ENCODE results near the gene KRTAP2-3.

The KRTAP2-3 gene

GRCh38 chr17:41026715-41027471 lies 33.0 kb downstream of the KRTAP2-3 start, which contains the start of gene KRTAP1-5:
Gene KRTAP1-5 (minus strand): TSS chr17:41027208. CDS start chr17:41027155, 53 bp downstream.
- no peak within 1 kb of the TSS for H3K9ac ChIP-seq (ENCODE audit: low read depth, low read length)
- H3K27ac ChIP-seq (ENCODE audit: low read depth, low read length): no peak within 1 kb of the TSS
- H3K36me3 ChIP-seq (ENCODE audit: control insufficient read depth, insufficient read depth, low read length): no peaks in the 10 kb centered on the region
- H3K4me3 ChIP-seq (ENCODE audit: low read depth, low read length): no peak within 1 kb of the TSS
- H3K9me3 ChIP-seq (ENCODE audit: control insufficient read depth, insufficient read depth, low read length): no peaks in the 10 kb centered on the region
- H3K27me3 ChIP-seq (ENCODE audit: control insufficient read depth, insufficient read depth, low read length): no peaks in the 10 kb centered on the region
- no peaks in the 10 kb centered on the region for H3K4me1 ChIP-seq (ENCODE audit: control insufficient read depth, insufficient read depth, low read length)

- Histone ChIP-seq H3K9me3 (ENCODE audit: control insufficient read depth, insufficient read depth, low read length) (no peaks in the 10 kb centered on the region; the same call in 1 of the 2 replicates), H3K4me1 (ENCODE audit: control insufficient read depth, insufficient read depth, low read length) (no peaks in the 10 kb centered on the region), H3K27ac (ENCODE audit: low read depth, low read length) (no peak overlapping the region), H3K36me3 (ENCODE audit: control insufficient read depth, insufficient read depth, low read length) (no peaks in the 10 kb centered on the region), H3K9ac (ENCODE audit: low read depth, low read length) (no peak overlapping the region), H3K4me3 (ENCODE audit: low read depth, low read length) (no peak overlapping the region), H3K27me3 (ENCODE audit: control insufficient read depth, insufficient read depth, low read length) (no peaks in the 10 kb centered on the region)
Observed at GRCh38 chr17:41024697-41025096, 35.2 kb downstream of the KRTAP2-3 start.

DNA sequence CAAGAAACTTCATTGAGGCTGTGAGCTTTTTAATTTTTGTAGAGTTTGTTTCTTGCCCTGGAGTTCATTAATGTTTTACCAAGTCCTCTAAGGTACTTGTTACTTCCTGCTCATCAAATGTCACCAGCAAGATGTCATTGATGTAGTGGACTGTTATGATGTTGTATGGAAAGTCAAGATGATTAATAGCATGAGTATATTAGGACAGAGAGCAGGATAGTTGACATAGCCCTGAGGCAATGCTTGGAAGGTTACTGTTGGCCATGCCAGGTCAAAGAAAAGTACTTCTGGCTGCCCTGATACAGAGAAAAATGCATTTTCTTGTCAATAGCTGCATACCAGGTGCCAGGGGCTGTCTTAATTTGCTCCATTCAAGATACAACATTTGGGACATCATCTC lies 39.6 kb downstream of the KRTAP2-3 start:
- no peak overlapping the region for H3K4me3 ChIP-seq (ENCODE audit: low read depth, low read length)
- no peak overlapping the region for H3K9ac ChIP-seq (ENCODE audit: low read depth, low read length)
- H3K27ac ChIP-seq (ENCODE audit: low read depth, low read length): no peak overlapping the region

GRCh38 chr17:41019415-41019814 lies 40.5 kb downstream of the KRTAP2-3 start:
- Histone ChIP-seq H3K4me3 (ENCODE audit: low read depth, low read length) (no peak overlapping the region), H3K36me3 (ENCODE audit: control insufficient read depth, insufficient read depth, low read length) (no peaks in the 10 kb centered on the region), H3K27ac (ENCODE audit: low read depth, low read length) (no peak overlapping the region), H3K9ac (ENCODE audit: low read depth, low read length) (no peak overlapping the region), H3K9me3 (ENCODE audit: control insufficient read depth, insufficient read depth, low read length) (no peaks in the 10 kb centered on the region; the same call in 1 of the 2 replicates), H3K4me1 (ENCODE audit: control insufficient read depth, insufficient read depth, low read length) (no peaks in the 10 kb centered on the region), H3K27me3 (ENCODE audit: control insufficient read depth, insufficient read depth, low read length) (no peaks in the 10 kb centered on the region)

More for the DNA sequence above, 39.6 kb downstream of the KRTAP2-3 start:
- Histone ChIP-seq H3K27me3 (ENCODE audit: control insufficient read depth, insufficient read depth, low read length) (no peaks in the 10 kb centered on the region), H3K4me1 (ENCODE audit: control insufficient read depth, insufficient read depth, low read length) (no peaks in the 10 kb centered on the region), H3K36me3 (ENCODE audit: control insufficient read depth, insufficient read depth, low read length) (no peaks in the 10 kb centered on the region), H3K9me3 (ENCODE audit: control insufficient read depth, insufficient read depth, low read length) (no peaks in the 10 kb centered on the region; the same call in 1 of the 2 replicates)

- Histone ChIP-seq H3K27me3 (ENCODE audit: control insufficient read depth, insufficient read depth, low read length) (no peaks in the 10 kb centered on the region), H3K4me1 (ENCODE audit: control insufficient read depth, insufficient read depth, low read length) (no peaks in the 10 kb centered on the region), H3K36me3 (ENCODE audit: control insufficient read depth, insufficient read depth, low read length) (no peaks in the 10 kb centered on the region), H3K27ac (ENCODE audit: low read depth, low read length) (no peak overlapping the region), H3K9ac (ENCODE audit: low read depth, low read length) (no peak overlapping the region), H3K9me3 (ENCODE audit: control insufficient read depth, insufficient read depth, low read length) (no peaks in the 10 kb centered on the region; the same call in 1 of the 2 replicates), H3K4me3 (ENCODE audit: low read depth, low read length) (no peak overlapping the region)
Observed at GRCh38 chr17:41018541-41018940, 41.4 kb downstream of the KRTAP2-3 start.

DNA sequence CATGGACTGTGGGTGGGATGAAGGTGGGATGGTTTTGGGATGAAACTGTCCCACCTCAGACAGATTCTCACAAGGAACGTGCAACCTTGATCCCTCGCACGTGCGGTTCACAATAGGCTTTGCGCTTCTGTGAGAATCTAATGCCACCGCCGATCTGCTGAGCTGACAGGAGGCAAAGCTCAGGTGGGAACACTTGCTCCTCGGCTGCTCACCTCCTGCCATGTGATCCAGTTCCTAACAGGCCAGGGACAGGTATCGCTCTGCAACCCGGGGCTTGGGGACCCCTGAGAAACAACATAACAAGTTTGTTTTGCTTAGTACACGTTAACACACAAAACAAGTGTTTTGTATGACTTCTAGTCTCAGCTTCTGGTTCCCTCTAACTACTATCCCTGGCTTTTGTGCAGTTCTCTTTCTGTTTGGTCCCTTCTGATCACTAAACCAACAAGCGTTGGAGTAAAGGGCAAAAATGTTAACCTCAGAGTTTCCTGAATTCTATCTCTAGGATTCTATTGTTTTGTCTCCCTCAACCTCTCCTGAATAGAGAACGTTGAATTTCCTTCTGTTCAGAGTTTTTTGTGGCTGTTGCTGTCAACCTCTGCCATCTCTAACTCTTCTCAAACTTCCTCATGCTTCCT lies 43.2 kb downstream of the KRTAP2-3 start:
- Histone ChIP-seq H3K4me3 (ENCODE audit: low read depth, low read length) (no peak overlapping the region), H3K27me3 (ENCODE audit: control insufficient read depth, insufficient read depth, low read length) (no peaks in the 10 kb centered on the region), H3K9ac (ENCODE audit: low read depth, low read length) (no peak overlapping the region), H3K9me3 (ENCODE audit: control insufficient read depth, insufficient read depth, low read length) (no peaks in the 10 kb centered on the region; the same call in 1 of the 2 replicates), H3K36me3 (ENCODE audit: control insufficient read depth, insufficient read depth, low read length) (no peaks in the 10 kb centered on the region), H3K4me1 (ENCODE audit: control insufficient read depth, insufficient read depth, low read length) (no peaks in the 10 kb centered on the region), H3K27ac (ENCODE audit: low read depth, low read length) (no peak overlapping the region)

DNA sequence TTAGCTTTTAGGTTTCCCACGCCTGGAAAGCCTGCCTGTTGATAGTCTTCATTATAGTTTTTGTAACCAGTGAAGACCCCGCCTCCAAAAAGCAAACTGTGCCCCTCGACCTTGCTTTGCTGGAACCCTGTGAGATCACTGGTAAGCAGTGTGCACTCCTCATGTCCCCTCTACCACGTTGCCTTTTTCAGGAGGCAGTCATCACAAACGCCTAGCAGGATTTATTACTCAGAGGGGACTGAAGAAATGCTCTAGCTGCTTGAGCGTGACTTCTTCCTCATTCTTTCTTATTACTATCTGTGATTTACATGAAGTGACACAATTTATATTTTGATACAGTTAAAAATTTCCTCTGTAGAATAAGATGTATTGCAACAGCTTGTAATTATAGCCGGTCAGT lies 44.5 kb downstream of the KRTAP2-3 start:
- Histone ChIP-seq H3K9me3 (ENCODE audit: control insufficient read depth, insufficient read depth, low read length) (no peaks in the 10 kb centered on the region), H3K36me3 (ENCODE audit: control insufficient read depth, insufficient read depth, low read length) (no peaks in the 10 kb centered on the region), H3K4me1 (ENCODE audit: control insufficient read depth, insufficient read depth, low read length) (no peaks in the 10 kb centered on the region), H3K4me3 (ENCODE audit: low read depth, low read length) (no peak overlapping the region), H3K9ac (ENCODE audit: low read depth, low read length) (no peak overlapping the region), H3K27ac (ENCODE audit: low read depth, low read length) (no peak overlapping the region), H3K27me3 (ENCODE audit: control insufficient read depth, insufficient read depth, low read length) (no peaks in the 10 kb centered on the region)

DNA sequence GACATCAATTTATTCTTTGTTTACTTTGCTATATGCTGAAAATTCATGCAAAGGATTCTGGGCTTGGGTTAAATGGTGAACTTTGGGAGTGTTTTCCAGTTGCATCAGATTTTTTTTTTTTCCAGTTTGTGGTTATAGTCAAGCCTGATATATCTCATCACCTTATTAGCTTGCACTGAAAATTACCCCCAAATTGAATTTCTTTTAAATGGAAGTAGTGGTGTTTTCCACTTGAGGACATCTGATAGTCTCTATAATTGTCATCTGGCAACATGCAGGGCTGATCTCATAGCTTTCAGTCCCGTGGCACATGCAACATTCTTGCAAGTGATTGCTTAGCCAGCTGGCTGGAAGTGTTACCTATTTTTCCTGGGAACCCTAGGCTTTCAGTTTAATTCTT lies 46.3 kb downstream of the KRTAP2-3 start:
- Histone ChIP-seq H3K9ac (ENCODE audit: low read depth, low read length) (no peak overlapping the region), H3K4me1 (ENCODE audit: control insufficient read depth, insufficient read depth, low read length) (peaks cover 14% of the 10 kb centered on the region), H3K27ac (ENCODE audit: low read depth, low read length) (no peak overlapping the region), H3K4me3 (ENCODE audit: low read depth, low read length) (no peak overlapping the region), H3K36me3 (ENCODE audit: control insufficient read depth, insufficient read depth, low read length) (no peaks in the 10 kb centered on the region), H3K9me3 (ENCODE audit: control insufficient read depth, insufficient read depth, low read length) (no peaks in the 10 kb centered on the region), H3K27me3 (ENCODE audit: control insufficient read depth, insufficient read depth, low read length) (no peaks in the 10 kb centered on the region)

DNA sequence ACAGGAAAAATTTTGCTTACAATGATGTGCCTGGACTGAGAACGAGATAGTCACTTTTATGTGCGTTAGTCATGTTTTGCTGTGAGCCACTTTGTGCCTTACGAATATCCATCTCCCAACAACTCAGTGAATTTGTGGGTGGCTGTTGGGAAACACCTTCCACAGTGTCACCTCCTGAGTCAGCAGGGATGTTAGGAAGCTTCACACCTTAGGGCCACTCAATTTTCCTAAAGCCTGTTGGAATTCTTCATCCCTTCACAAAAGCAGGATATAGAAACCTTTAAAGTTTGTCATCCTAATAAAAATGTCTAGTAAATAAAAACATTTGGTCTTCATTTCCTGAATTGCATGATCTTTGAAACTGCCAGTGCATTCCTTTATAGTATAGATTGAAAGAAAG lies 46.7 kb downstream of the KRTAP2-3 start:
- Histone ChIP-seq H3K4me3 (ENCODE audit: low read depth, low read length) (no peak overlapping the region), H3K27me3 (ENCODE audit: control insufficient read depth, insufficient read depth, low read length) (no peaks in the 10 kb centered on the region), H3K27ac (ENCODE audit: low read depth, low read length) (no peak overlapping the region), H3K4me1 (ENCODE audit: control insufficient read depth, insufficient read depth, low read length) (peaks cover 16% of the 10 kb centered on the region), H3K36me3 (ENCODE audit: control insufficient read depth, insufficient read depth, low read length) (no peaks in the 10 kb centered on the region), H3K9ac (ENCODE audit: low read depth, low read length) (no peak overlapping the region), H3K9me3 (ENCODE audit: control insufficient read depth, insufficient read depth, low read length) (no peaks in the 10 kb centered on the region)

- no peak overlapping the region for H3K4me3 ChIP-seq (ENCODE audit: low read depth, low read length)
- no peak overlapping the region for H3K27ac ChIP-seq (ENCODE audit: low read depth, low read length)
- H3K36me3 ChIP-seq (ENCODE audit: control insufficient read depth, insufficient read depth, low read length): no peaks in the 10 kb centered on the region
- no peaks in the 10 kb centered on the region for H3K27me3 ChIP-seq (ENCODE audit: control insufficient read depth, insufficient read depth, low read length)
- H3K9ac ChIP-seq (ENCODE audit: low read depth, low read length): no peak overlapping the region
- peaks cover 16% of the 10 kb centered on the region for H3K4me1 ChIP-seq (ENCODE audit: control insufficient read depth, insufficient read depth, low read length)
- H3K9me3 ChIP-seq (ENCODE audit: control insufficient read depth, insufficient read depth, low read length): no peaks in the 10 kb centered on the region
Observed at GRCh38 chr17:41012326-41013120, 47.4 kb downstream of the KRTAP2-3 start.

- Histone ChIP-seq H3K36me3 (ENCODE audit: control insufficient read depth, insufficient read depth, low read length) (no peaks in the 10 kb centered on the region), H3K27ac (ENCODE audit: low read depth, low read length) (no peak overlapping the region), H3K4me1 (ENCODE audit: control insufficient read depth, insufficient read depth, low read length) (peaks cover 16% of the 10 kb centered on the region), H3K9me3 (ENCODE audit: control insufficient read depth, insufficient read depth, low read length) (no peaks in the 10 kb centered on the region), H3K9ac (ENCODE audit: low read depth, low read length) (no peak overlapping the region), H3K27me3 (ENCODE audit: control insufficient read depth, insufficient read depth, low read length) (no peaks in the 10 kb centered on the region), H3K4me3 (ENCODE audit: low read depth, low read length) (no peak overlapping the region)
Observed at GRCh38 chr17:41010441-41010840, 49.5 kb downstream of the KRTAP2-3 start.

Data from HUES48 (cell line).